Sigmoid colon (tissue), 7 donors: ENCODE measurements around the gene PDGFA. TPM values are rescaled to one million over a fixed set of nuclear protein-coding genes. Genes with fewer than 3 reads are reported as not detected.
A peak's percentile ranks its signal among the peaks of the same experiment; 100 is the strongest.

Source experiments
- DNase-seq: peaks from one replicate; pipeline ENCODE4 v3.0.0-alpha.2; 2019
- H3K27ac ChIP-seq, 4 donors: fragments of 200-600 bp; sonication (generic); one replicate each; pipeline ENCODE4 v1.5.1; 2016 to 2019; ENCODE audit warnings: mild to moderate bottlenecking in 1 of 4
- H3K27me3 ChIP-seq, 3 donors: fragments of 200-600 bp; sonication (generic); one replicate each; pipeline ENCODE4 v1.5.1; 2019; ENCODE audit warnings: mild to moderate bottlenecking in 1 of 3
- H3K36me3 ChIP-seq, 4 donors: fragments of 200-600 bp; sonication (generic); one replicate each; pipeline ENCODE4 v1.5.1; 2016 to 2019
- H3K4me1 ChIP-seq, 4 donors: fragments of 200-600 bp; sonication (generic); one replicate each; pipeline ENCODE4 v1.5.1; 2017 to 2019
- H3K4me3 ChIP-seq, 4 donors: fragments of 200-600 bp; sonication (generic); one replicate each; pipeline ENCODE4 v1.5.1; 2017 to 2019; ENCODE audit warnings: mild to moderate bottlenecking in 2 of 4, moderate library complexity in 1 of 4
- H3K9me3 ChIP-seq, 4 donors: fragments of 200-600 bp in 3 of 4; sonication (generic) in 3 of 4; one replicate each; pipeline versions ENCODE4 v1.5.1 to v1.6.1; 2013 to 2019
- CTCF ChIP-seq, 4 experiments: fragments of 450-650 bp in 3 of 4; fragments of 200-600 bp in 1 of 4; IDR thresholded peaks; one replicate each; pipeline ENCODE4 v1.5.1; 2016 to 2019; ENCODE audit warnings: antibody characterized with exemption in 4 of 4, mild to moderate bottlenecking in 3 of 4, moderate library complexity in 2 of 4
- EP300 ChIP-seq, 4 donors: sonication (generic); formaldehyde crosslinking; IDR thresholded peaks; one replicate each; pipeline ENCODE4 v1.6.1; 2017; ENCODE audit warnings: antibody characterized with exemption in 4 of 4
- POLR2A ChIP-seq, 2 donors: fragments of 450-650 bp; IDR thresholded peaks; one replicate each; pipeline ENCODE4 v1.6.1; 2016; ENCODE audit warnings: antibody characterized with exemption in 2 of 2, mild to moderate bottlenecking in 2 of 2, moderate library complexity in 2 of 2
- POLR2AphosphoS5 ChIP-seq, 4 donors: sonication (generic); formaldehyde crosslinking; IDR thresholded peaks; one replicate each; pipeline ENCODE4 v1.6.1; 2017; ENCODE audit warnings: antibody characterized with exemption in 4 of 4
- WGBS, 2 donors: extraction: QIAGEN DNeasy Blood & Tissue Kit; methylation state at CpG; one replicate each; pipeline ENCODE4 v1.1.7; 2013; 5-methylcytosine and 5-hydroxymethylcytosine counted together
- intact Hi-C: fragments of 100-400 bp; cut with DNase I; formaldehyde crosslinking; loops from one replicate; pipeline ENCODE4 v1.15.1; 2023
- polyA plus RNA-seq, 3 donors: library from polyadenylated mRNA; stranded (reverse); fragments of 200-250 nt; gene quantifications; one replicate each; pipeline ENCODE4 v1.2.3, GENCODE V29; 2013
- total RNA-seq, 4 donors: library from RNA; depleted of rRNA; stranded (reverse); fragments of >200 nt; gene quantifications; one replicate each; pipeline ENCODE4 v1.1.0, GENCODE V29; 2016
- donor health status: healthy with polysubstance abuse.
- donor health status: Bipolar disorder and iron deficiency.
- donor health status: healthy.

Gene PDGFA
- total and polyA plus RNA-seq, 7 donors: 19.7 to 38.5 (median 33.9) TPM

GRCh38 chr7:474605-475424, 44.8 kb downstream of the PDGFA start:
- Histone ChIP-seq H3K4me1 (peaks cover 0 to 12% (median 10%) of the 10 kb centered on the region in 4 donors), H3K36me3 (no peaks in the 10 kb centered on the region), H3K27ac (no peak overlapping the region), H3K9me3 (peaks cover 0 to 3% (median 0%) of the 10 kb centered on the region in 4 donors), H3K27me3 (no peaks in the 10 kb centered on the region), H3K4me3 (no peak overlapping the region)
- TF ChIP-seq POLR2A (IDR thresholded peaks at IDR 0.05) (no peak), POLR2AphosphoS5 (IDR thresholded peaks at IDR 0.05) (no peak), CTCF (IDR thresholded peaks at IDR 0.05) (no peak), EP300 (IDR thresholded peaks at IDR 0.05) (no peak)
- 90 to 92% methylated on average over 23 of the region's 23 CpGs for WGBS, 2 donors
- intact Hi-C loops: no loop called here
- DNase-seq: peak; percentile 37

GRCh38 chr7:473870-474604, 45.6 kb downstream of the PDGFA start:
- Histone ChIP-seq H3K27me3 (no peaks in the 10 kb centered on the region), H3K36me3 (no peaks in the 10 kb centered on the region), H3K4me1 (peaks cover 0 to 12% (median 10%) of the 10 kb centered on the region in 4 donors), H3K4me3 (no peak overlapping the region), H3K9me3 (peaks cover 0 to 3% (median 0%) of the 10 kb centered on the region in 4 donors), H3K27ac (no peak overlapping the region)
- WGBS, 2 donors: 81 to 89% methylated on average over 14 of the region's 14 CpGs
- intact Hi-C loops: no loop called here
- TF ChIP-seq EP300 (IDR thresholded peaks at IDR 0.05): no peak
- no peak for TF ChIP-seq CTCF (IDR thresholded peaks at IDR 0.05)
- TF ChIP-seq POLR2A (IDR thresholded peaks at IDR 0.05): no peak
- no peak for TF ChIP-seq POLR2AphosphoS5 (IDR thresholded peaks at IDR 0.05)
- peak; percentile 41 for DNase-seq

GRCh38 chr7:473211-473734, 46.4 kb downstream of the PDGFA start:
- WGBS, 2 donors: 81 to 87% methylated on average over 18 of the region's 18 CpGs

GRCh38 chr7:472640-472957, 47.0 kb downstream of the PDGFA start:
- TF ChIP-seq CTCF (IDR thresholded peaks at IDR 0.05) (no peak), POLR2AphosphoS5 (IDR thresholded peaks at IDR 0.05) (no peak), EP300 (IDR thresholded peaks at IDR 0.05) (no peak), POLR2A (IDR thresholded peaks at IDR 0.05) (no peak)
- H3K27ac ChIP-seq: peak overlapping the region in 2 of 4 donors; percentile 66 to 72
- peaks cover 0 to 12% (median 10%) of the 10 kb centered on the region in 4 donors for H3K4me1 ChIP-seq
- no peaks in the 10 kb centered on the region for H3K27me3 ChIP-seq
- H3K36me3 ChIP-seq: no peaks in the 10 kb centered on the region
- WGBS, 2 donors: 91 to 92% methylated on average over 4 of the region's 4 CpGs
- no peak for DNase-seq
- H3K4me3 ChIP-seq: no peak overlapping the region
- H3K9me3 ChIP-seq: peaks cover 0 to 3% (median 0%) of the 10 kb centered on the region in 4 donors
- intact Hi-C loops: no loop called here

More at GRCh38 chr7:473211-473734, 46.4 kb downstream of the PDGFA start:
- TF ChIP-seq EP300 (IDR thresholded peaks at IDR 0.05) (no peak), POLR2A (IDR thresholded peaks at IDR 0.05) (no peak), POLR2AphosphoS5 (IDR thresholded peaks at IDR 0.05) (no peak), CTCF (IDR thresholded peaks at IDR 0.05) (no peak)
- Histone ChIP-seq H3K9me3 (peaks cover 0 to 3% (median 0%) of the 10 kb centered on the region in 4 donors), H3K4me1 (peaks cover 0 to 12% (median 10%) of the 10 kb centered on the region in 4 donors), H3K27ac (no peak overlapping the region), H3K4me3 (no peak overlapping the region), H3K27me3 (no peaks in the 10 kb centered on the region), H3K36me3 (no peaks in the 10 kb centered on the region)
- intact Hi-C loops: no loop called here
- DNase-seq: peak; percentile 57
